ENCODE results near the gene NRXN3.

- TF ChIP-seq CTCF (IDR thresholded peaks at IDR 0.05; ENCODE audit: poor library complexity) (no peak), EZH2 (IDR thresholded peaks at IDR 0.05; ENCODE audit: borderline replicate concordance) (no peak), EZH2phosphoT487 (IDR thresholded peaks at IDR 0.05; ENCODE audit: low read depth, severe bottlenecking, unreplicated experiment) (no peak)
Measured at GRCh38 chr14:79253576-79253975, 1083.4 kb downstream of the NRXN3 start.
